ENCODE measurements around the gene CRLF2.

Gene CRLF2

DNA sequence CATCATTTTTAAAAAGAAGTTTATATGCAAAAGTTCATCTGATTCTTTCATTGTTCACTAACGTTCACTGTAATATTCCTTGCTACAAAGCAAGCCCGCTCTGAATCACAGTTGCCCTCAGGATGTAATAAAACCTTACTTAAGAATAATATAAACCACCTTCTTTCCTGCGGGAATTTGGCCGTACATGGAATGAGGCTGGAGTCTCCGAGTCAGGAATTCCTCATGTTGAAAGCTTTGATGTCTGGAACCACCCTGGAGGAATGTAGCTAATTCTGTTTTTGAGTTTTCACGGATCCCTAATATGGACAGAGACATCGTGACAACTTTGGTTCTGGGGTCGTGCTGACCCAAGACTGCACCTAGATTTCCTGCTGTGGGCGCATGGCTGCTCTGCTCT, 58.5 kb downstream of the CRLF2 start:
- in situ Hi-C loops (cut with MboI; ENCODE audit: low sequenced_read_pairs, unreplicated experiment): no loop called here
- TF ChIP-seq, protein P1, sequence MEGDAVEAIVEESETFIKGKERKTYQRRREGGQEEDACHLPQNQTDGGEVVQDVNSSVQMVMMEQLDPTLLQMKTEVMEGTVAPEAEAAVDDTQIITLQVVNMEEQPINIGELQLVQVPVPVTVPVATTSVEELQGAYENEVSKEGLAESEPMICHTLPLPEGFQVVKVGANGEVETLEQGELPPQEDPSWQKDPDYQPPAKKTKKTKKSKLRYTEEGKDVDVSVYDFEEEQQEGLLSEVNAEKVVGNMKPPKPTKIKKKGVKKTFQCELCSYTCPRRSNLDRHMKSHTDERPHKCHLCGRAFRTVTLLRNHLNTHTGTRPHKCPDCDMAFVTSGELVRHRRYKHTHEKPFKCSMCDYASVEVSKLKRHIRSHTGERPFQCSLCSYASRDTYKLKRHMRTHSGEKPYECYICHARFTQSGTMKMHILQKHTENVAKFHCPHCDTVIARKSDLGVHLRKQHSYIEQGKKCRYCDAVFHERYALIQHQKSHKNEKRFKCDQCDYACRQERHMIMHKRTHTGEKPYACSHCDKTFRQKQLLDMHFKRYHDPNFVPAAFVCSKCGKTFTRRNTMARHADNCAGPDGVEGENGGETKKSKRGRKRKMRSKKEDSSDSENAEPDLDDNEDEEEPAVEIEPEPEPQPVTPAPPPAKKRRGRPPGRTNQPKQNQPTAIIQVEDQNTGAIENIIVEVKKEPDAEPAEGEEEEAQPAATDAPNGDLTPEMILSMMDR (IDR thresholded peaks at IDR 0.05; ENCODE audit: borderline replicate concordance, control extremely low read depth, extremely low read depth, insufficient read depth, missing control alignments): no peak
- no peak for DNase-seq (ENCODE audit: low spot score)

DNA sequence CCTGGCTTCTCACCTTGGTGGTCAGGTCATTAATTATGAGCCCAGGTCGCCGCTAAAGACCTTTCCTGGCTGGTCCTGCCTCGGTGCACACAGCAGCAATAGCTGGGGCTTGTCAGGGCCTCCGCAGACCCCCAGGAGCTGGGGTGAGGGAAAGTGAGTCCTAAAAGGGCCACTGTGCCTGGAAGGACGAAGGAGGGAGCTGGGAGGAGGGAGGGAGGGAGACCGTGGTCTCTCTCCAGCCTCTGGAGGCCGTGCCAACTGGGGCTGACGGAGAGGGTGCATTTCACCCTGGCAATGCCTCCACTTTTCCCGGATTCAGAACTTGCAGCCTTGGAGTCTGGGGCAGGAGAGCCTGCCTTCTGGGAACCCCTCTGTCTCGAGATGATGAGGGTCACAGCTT, 60.4 kb downstream of the CRLF2 start:
- DNase-seq (ENCODE audit: low spot score): no peak
- in situ Hi-C loops (cut with MboI; ENCODE audit: low sequenced_read_pairs, unreplicated experiment): no loop called here
- TF ChIP-seq, protein P1 (IDR thresholded peaks at IDR 0.05; ENCODE audit: borderline replicate concordance, control extremely low read depth, extremely low read depth, insufficient read depth, missing control alignments): no peak

DNA sequence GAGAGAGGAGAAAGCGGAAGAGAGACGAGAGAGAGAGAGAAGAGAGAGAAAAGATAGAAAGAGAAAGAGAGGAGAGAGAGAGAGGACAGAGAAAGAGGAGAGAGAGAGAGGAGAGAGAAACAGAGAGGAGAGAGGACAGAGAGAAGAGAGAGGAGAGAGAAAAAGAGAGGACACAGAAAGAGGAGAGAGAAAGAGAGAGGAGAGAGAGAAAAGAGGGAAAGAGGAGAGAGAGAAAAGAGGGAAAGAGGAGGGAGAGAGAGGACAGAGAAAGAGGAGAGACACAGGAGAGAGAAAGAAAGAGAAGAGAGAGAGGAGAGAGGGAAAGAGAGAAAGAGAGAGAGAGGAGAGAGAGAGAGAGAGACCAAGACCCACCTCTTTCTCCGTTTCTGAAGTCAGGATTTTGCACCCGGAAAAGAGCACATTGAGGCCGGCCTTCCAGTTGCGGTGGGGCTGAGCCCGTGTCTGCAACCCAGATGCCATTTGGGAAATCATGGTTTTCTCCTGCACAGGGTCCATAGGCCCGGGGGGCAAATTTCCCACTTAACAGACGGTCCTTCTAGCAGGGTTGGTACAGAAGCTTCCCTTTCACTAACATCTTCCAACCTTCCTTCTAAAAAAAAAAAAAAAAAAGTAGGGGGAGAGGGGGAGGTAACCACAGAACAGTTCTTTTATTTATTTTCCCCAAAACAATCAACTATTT, 60.9 kb downstream of the CRLF2 start:
- TF ChIP-seq, protein P1 (IDR thresholded peaks at IDR 0.05; ENCODE audit: borderline replicate concordance, control extremely low read depth, extremely low read depth, insufficient read depth, missing control alignments): no peak
- in situ Hi-C loops (cut with MboI; ENCODE audit: low sequenced_read_pairs, unreplicated experiment): no loop called here
- no peak for DNase-seq (ENCODE audit: low spot score)

DNA sequence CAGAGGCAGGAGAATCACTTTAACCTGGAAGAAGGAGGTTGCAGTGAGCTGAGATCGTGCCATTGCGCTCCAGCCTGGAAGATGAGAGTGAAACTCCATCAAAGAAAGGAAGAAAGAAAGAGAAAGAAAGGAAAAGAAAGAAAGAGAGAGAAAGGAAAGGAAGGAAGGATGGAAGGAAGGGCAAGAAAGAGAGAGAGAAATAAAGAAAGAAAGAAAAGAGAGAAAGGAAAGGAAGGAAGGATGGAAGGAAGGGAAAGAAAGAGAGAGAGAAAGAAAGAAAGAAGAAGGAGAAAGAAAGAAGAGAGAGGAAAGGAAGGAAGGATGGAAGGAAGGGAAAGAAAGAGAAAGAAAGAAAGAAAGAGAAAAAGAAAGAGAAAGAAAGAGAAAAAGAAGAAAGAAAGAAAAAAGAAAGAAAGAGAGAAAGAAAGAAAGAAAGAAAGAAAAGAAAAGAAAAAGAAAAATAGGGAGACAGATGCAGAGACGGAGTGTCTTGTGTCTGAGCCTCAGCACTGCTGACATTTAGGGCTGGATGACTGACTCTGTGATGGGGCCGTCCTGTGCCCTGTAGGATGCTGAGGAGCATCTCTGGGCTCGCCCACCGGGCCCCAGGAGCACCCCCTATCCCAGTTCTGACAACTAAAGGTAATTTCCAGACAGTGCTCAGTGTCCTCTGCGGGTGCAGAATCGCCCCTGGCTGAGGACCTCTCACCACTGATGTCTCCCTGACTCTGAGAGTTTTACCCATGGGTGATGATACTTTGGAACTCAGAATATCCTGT, 61.7 kb downstream of the CRLF2 start:
- in situ Hi-C loops (cut with MboI; ENCODE audit: low sequenced_read_pairs, unreplicated experiment): no loop called here
- no peak for DNase-seq (ENCODE audit: low spot score)
- TF ChIP-seq, protein P1 (IDR thresholded peaks at IDR 0.05; ENCODE audit: borderline replicate concordance, control extremely low read depth, extremely low read depth, insufficient read depth, missing control alignments): no peak

DNA sequence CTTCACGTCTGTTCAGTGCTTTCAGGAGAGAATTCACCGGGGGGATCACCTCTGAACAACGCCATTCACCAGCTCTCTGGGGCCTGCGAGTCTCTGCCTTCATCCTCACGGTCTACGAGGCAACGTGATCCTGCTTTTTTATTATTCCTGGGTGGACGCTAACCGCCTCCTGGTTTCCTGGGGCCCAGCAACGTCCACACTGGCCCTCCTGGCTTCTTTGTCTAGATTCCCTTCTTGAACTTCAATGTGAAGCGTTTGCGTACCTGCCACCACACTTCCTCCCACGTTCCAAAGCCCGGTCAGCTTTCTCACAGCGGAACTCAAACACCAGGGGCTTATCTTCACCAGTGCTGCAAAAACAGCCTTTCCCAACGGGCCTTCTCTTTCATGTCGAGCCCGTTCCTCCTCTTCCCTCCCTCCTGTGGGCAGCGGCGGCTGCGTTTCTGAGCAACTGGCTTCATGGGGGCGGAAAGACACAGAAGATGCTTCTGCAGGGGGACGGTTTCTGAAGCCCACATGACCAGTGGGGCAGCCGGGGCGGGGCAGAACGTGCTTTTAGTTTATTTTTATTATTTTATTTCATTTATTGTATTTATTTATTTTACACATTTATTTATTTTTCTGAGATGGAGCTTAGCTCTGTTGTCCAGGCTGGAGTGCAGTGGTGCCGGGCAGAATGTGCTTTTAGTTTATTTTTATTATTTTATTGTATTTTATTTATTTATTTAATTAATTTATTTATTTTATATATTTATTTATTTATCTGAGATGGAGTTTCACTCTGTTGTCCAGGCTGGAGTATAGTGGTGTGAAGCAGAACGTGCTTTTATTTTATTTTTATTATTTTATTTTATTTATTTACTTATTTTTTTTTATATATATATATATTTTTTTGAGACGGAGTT, 64.6 kb downstream of the CRLF2 start:
- in situ Hi-C loops (cut with MboI; ENCODE audit: low sequenced_read_pairs, unreplicated experiment): no loop called here
- TF ChIP-seq, protein P1 (IDR thresholded peaks at IDR 0.05; ENCODE audit: borderline replicate concordance, control extremely low read depth, extremely low read depth, insufficient read depth, missing control alignments): no peak
- DNase-seq (ENCODE audit: low spot score): no peak

DNA sequence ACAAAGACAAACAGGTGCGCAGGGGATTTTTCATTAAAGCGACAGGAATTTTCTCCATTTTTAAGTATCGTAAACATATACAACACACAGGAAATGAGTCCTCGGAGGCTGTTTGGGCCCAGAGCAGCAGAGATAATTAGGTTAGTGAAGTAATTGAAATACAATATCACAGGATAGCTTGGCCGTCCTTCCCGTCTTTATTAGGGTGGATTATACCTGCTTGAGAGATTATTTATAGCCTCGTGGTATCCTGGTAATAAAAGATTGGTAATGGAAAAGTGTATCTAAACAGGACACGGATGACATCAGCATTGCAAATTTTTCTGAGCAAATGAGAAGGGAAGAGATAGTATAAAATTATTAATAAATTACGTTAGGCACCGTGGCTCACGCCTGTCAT, 68.2 kb downstream of the CRLF2 start:
- in situ Hi-C loops (cut with MboI; ENCODE audit: low sequenced_read_pairs, unreplicated experiment): no loop called here
- TF ChIP-seq, protein P1 (IDR thresholded peaks at IDR 0.05; ENCODE audit: borderline replicate concordance, control extremely low read depth, extremely low read depth, insufficient read depth, missing control alignments): no peak
- no peak for DNase-seq (ENCODE audit: low spot score)
